Measurements from ENCODE around the gene YKT6.

Gene YKT6

DNA sequence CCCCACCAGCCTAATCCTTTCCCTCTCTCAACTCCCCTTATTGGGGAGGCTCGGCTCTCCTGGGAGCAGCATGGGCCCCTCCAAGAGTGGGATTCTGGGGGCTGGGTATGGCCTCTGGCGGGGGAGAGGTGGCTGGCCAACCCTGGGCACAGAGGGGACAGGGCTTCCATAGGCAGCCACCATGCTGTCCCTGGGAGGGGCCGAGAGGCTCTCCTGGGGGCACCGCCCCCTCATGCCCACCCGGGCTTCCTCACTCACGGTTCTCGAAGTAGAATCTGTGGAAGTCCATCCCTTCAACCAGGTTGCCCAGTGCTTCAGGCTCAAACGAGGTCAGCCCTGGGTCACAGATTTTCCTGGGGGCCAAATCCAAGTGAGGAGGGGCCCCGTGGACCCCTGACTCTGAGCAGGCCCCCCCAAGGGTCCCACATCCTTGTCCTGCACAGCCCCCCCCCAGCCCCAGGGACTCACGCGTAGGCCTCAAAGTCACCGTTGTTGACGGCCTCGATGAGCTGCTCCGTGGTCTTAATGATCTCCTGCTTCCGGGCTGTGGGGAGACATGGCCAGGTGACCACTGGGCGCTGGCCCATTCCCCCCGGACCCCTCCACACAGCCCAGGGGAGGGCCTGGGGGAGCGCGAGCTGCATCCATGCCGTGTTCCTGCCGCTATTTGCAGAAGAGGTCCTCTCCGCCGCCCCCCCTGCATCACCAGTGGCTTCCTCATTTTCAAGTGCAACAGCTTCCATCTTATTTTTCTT lies 19.8 kb downstream of the YKT6 start:
- no peak for DNase-seq

DNA sequence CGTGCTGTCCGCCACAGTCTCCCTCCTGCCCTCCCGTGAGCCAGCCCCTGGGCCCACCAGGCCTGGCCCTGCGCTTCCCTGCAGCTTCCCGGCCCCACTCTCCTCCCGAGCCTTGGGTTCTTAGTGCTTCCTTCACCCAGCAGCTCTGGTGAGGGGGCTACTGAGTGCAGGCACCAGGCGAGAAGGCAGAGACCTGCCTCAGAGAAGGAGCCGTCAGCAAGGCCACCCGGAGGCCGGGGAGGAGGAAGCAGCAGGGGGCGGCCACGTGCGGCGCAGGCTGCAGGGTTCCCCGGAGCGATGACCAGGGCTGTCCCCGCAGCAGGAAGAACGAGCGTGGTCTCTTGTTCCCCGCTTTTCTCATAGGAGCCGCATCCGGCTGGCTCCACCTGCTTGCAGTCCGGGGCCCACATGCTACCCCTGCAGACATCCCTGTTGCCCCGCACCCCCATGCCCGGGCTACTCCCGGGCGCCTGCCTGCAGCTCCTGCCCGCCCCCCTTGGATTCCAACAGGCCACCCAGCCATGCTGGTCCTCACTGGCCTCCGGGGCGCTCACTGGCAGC lies 20.5 kb downstream of the YKT6 start:
- no peak for DNase-seq

GRCh38 chr7:44222074-44222473 lies 21.3 kb downstream of the YKT6 start:
- DNase-seq: no peak

- no peak for DNase-seq
These were observed 22.0 kb downstream of the YKT6 start for GRCh38 chr7:44222776-44223261.

- DNase-seq: no peak
These were observed 22.7 kb downstream of the YKT6 start for GRCh38 chr7:44223362-44224079.

DNA sequence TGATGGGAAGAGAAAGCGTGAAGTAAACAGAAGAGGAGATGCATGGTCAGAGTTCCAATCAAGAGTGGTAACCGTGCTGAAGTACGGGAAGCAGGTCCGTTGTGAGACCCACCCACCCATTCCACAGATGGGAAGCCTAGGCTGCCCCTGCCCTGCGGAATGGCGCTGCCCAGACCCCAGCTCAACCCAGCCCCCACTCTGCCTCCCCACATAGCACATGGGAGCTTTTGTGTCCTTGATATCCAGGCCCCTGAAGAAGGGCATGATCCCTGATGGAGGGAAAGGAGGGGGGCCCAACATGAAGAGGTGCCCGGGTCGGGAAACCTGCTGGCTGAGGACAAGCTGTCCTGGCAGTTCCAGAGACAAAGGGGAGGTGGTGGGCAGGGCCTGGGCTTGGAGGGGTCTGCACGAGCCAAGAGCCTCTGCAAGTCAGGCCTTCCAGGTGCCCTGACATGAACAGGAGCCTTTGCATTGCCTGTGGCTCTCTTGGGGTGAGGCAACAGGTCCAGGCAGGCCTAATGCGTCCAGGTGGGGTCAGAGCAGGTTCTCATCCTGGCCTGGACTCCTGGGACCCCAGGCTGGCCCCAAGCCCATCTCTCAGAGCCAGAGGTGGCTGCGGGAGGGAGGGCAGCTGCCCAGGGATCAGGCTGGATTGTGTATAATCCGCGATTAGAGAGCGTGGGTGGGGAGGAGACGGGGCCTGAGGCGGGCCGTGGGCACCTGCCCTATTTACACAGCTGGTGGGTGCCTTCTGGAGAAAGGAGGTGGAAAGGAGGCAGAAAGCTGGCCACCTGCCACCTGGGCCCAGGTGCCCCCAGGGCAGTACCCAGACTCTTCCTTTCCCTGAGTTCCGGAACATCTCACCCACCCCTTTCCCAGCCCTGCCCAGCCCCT lies 23.5 kb downstream of the YKT6 start:
- no peak for DNase-seq

- no peak for DNase-seq
These were observed 24.3 kb downstream of the YKT6 start for GRCh38 chr7:44224974-44225565.

DNA sequence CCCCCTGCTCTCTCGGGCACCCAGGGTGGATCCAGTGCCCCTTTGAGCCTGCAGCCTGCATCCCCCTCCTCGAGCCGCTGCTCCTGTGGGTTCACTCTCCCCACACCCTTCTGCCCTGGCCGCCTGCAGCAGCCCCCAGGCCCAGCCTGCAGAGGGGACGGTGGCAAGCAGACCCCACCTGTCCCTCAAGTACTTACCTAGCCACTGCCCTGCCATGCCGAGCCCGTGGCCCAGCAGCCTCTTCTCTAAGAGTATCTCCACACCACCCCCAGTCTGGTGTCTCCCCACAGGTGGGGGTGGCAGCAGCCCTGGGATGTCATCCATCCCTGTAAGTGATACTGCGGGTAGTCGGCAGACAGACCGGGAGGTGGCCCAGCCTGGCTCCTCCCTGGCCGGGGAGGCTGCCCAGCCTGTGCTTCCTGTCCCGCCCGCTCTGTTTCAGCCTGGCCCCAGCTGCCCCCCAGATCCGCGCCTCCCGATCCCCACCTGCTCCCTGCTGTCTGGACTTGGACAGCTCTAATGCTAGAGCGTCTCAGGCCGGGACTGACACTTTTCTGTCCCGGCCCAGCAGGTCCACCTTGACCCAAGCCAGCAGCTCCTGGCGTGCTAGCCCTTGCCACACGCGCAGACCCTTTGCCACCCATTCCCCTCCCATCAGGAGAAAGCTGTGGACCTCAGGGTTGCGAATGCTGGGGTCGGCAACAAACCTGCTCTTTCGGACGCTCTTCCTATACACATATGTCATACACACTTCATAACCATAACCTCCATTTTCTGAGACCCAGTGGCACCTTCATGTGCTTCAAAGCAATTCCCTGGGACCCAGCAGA lies 25.0 kb downstream of the YKT6 start:
- DNase-seq: no peak

DNA sequence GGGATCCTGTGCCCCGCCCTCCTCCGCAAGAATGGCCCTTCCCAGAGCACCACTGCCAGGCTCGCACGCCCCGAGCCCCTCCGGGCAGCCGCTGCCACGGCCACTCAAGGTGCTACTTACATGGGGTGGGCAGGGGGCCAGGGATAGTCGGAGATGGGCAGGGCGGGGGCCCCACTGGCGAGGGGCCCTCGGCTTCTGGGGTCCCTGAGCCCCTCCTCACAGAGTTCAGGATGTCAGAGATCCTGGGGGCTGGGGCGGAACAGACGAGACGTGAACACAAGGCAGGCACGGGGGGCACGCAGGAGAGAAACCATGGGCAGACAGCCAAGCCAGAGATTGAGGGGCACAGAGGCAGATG lies 25.6 kb downstream of the YKT6 start:
- DNase-seq: no peak

DNA sequence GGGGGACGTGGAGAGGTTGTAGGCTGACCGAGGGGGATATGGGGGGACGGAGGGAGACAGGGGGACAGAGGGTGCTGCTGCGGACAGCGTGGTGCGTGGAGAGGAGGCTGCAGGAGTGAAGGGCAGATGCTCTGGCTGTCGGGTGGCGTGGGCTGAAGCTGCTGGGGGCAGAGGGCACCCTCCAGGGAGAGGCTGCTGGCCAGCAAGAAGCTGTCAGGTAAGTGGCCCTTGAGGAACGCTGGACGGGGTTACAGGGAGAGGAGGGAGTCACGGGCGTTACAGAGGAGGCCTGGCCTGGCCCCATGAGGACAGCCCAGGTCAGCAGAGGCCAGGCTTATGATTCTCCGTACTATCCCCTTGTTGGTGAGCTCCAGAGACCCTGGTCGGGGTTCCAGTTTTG lies 27.1 kb downstream of the YKT6 start:
- DNase-seq: no peak

DNA sequence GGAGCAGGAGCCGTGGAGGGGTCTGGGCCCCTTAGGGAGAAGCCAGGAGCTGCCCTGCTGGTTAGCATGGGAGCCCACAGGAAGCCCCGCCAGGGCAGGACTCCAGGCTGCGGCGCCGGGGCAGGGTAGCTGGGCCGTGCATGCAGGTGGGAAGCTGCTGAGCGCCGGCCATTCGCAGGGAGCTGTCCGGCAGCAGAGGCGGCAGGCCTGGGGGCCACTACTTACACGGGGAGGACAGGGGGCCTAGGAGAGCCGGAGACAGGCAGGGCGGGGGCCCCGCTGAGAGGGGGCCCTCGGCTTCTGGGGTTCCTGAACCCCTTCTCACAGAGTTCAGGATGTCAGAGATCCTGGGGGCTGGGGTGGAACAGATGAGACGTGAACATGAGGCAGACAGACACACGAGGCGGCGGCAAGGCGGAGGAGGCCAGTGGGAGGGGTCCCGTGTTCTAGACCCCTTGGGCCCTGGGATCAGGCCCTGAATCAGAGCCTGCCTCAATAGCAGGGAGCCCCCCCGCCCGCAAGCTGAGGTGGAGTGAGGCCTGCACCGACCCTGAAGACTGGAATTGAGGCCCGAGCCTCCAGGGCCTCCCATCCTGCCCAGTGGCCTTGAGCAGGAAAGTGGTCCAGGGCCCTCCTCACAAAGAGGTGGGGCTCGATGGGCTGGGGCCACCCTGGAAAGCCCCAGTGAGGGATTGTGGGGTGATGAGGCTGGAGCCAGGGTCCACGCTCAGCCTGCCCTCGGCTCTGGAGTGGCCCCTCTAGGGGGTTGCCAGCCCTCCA lies 28.0 kb downstream of the YKT6 start:
- no peak for DNase-seq

- no peak for DNase-seq
These were observed 28.8 kb downstream of the YKT6 start for GRCh38 chr7:44229546-44230105.

GRCh38 chr7:44230286-44230685 lies 29.5 kb downstream of the YKT6 start:
- DNase-seq: no peak

DNA sequence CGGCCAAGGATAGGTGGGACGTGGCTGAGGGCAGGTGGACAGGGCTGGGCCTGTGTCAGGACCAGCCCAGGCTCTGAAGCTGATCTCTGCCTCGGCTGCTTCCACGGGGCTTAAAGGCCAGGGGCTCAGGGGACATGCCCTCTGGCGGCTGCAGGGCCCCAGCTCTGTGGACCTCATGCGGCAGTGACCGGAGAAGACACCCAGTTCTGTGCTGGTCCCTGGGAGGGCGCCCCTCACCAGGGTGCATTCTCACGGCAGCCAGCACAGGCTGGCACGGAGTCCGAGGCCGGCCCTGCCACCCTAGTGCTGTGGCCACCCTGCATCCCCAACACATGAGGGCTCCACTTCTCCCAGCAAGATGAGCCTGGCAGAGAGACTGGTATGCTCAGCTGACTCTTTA lies 30.3 kb downstream of the YKT6 start:
- DNase-seq: no peak

DNA sequence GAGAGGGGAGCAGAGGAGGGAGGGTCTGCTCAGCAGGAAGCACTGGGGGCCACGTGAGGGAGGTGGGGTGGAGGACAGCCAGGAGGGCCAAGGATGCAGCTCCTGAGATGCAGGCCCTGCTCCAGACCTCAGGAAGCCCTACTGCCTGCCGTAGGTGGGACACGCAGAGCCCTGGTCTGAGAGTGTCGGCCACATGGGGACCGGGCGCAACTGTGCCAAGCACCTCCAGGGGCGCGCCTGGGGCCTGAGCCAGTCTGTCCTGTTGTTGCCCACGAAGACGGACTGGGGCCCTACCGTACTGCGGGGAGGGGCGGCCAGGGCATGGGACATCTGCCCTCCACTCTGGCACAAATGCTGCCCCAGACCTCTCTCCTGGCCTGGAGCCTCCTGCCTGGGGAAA lies 31.6 kb downstream of the YKT6 start:
- no peak for DNase-seq

DNA sequence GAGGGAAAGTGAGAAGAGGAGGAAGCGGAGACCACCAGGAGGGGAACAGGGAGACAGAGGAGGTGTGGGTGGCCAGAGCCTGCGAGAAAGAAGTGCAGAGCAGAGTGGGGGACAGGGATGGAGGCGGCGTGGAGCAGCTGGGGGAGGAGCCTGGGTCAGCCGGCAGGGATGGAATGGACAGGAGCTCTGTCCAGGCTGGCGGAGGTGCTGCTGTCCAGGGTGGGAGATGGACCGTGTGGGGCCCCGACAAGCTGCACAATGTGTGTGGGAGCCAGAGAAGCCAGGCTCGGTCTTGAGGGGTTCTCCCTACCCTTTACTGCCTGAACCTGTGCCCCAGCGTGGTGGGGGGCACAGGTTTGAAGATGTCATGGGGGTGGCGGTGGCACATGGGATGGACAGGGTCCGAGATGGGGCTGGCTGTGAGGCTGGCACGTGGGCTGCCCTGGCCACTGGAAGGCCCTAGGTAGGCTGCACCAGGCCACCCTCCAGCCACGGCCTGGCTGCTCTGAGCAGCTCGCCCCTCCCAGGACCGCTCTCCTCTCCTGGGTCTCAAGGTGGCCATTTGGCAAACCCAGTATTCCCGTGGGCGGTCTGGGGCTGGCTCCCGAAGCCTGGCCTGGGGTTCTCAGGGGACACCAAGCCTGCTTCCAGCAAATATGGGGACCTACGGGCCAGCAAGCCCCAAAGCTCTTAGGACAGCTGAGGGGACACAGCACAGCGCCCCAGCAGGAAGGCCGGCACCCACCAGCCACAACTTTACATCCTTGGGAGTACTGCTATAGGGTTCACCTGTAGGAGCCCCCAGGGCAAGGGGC lies 32.3 kb downstream of the YKT6 start:
- no peak for DNase-seq

GRCh38 chr7:44235066-44235465 lies 34.3 kb downstream of the YKT6 start:
- no peak for DNase-seq

- no peak for DNase-seq
These were observed 35.0 kb downstream of the YKT6 start for GRCh38 chr7:44235582-44236332.

- DNase-seq: no peak
These were observed 35.6 kb downstream of the YKT6 start for GRCh38 chr7:44236333-44236728.

Data from activated CD4-positive, CD25-positive, alpha-beta regulatory T cell treated with anti-CD3 and anti-CD28 coated beads, Interleukin-2, amount 50 U/mL, for 72 hours (primary cell).